C4-2B (cell line): ENCODE measurements around the gene GRAMD2B.

Experiments
- ZFX ChIP-seq: fragments of 450-650 bp; IDR thresholded peaks from 2 replicates; pipeline ENCODE4 v1.6.1; 2017
- TF ChIP-seq, protein P1 (sequence below): fragments of 450-650 bp; conservative IDR thresholded peaks from 2 replicates; pipeline ENCODE4 v1.5.1; 2017; ENCODE audit warnings: mild to moderate bottlenecking

DNA sequence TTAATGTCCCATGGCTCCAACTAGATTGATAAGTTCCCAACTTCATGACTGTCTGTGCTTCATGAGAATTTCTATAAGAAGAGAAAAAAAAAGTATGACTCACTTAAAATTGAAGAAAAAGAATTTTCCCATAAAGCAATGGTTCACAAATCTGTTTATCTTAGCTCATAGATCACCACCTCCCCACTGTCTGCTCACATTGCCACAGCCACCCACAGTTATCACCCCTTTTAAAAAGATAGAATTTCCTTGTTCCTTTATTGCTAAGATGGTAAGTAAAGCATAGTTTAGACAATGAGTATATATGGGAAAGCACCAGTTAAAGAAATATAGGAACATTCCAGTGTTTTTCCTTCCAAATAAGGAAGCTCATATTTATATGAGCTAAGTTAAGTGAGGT lies 104.7 kb downstream of the GRAMD2B start:
- TF ChIP-seq, protein P1, sequence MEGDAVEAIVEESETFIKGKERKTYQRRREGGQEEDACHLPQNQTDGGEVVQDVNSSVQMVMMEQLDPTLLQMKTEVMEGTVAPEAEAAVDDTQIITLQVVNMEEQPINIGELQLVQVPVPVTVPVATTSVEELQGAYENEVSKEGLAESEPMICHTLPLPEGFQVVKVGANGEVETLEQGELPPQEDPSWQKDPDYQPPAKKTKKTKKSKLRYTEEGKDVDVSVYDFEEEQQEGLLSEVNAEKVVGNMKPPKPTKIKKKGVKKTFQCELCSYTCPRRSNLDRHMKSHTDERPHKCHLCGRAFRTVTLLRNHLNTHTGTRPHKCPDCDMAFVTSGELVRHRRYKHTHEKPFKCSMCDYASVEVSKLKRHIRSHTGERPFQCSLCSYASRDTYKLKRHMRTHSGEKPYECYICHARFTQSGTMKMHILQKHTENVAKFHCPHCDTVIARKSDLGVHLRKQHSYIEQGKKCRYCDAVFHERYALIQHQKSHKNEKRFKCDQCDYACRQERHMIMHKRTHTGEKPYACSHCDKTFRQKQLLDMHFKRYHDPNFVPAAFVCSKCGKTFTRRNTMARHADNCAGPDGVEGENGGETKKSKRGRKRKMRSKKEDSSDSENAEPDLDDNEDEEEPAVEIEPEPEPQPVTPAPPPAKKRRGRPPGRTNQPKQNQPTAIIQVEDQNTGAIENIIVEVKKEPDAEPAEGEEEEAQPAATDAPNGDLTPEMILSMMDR, result no peak
- TF ChIP-seq ZFX, result no peak
